ENCODE results near the gene SLC38A8.

GRCh38 chr16:83969771-83970429, 72.7 kb downstream of the SLC38A8 start:
- TF ChIP-seq CTCF (IDR thresholded peaks at IDR 0.05) (no peak), EZH2 (IDR thresholded peaks at IDR 0.05; ENCODE audit: borderline replicate concordance, insufficient read depth, low read depth, low read length, poor library complexity, severe bottlenecking) (no peak)
